HCT116 (cell line): Measurements from ENCODE around the gene LCN1. TPM values are rescaled to one million over a fixed set of nuclear protein-coding genes. Genes with fewer than 3 reads are reported as not detected.

Experiments
- ATAC-seq: fragments of 200-7000 bp; cut with Tn5 transposase; 2 replicates; pipeline ENCODE4 v1.9.1; 2020; ENCODE audit warnings: mild to moderate bottlenecking, moderate library complexity
- BruUV-seq: library from RNA; stranded (reverse); fragments of 400-500 nt; replicated peaks from 2 replicates; lab custom pipeline; 2021; lab: Mats Ljungman, UMichigan
- CTCF ChIA-PET: fragments of 300-600 bp; sonication (Branson Sonifier 250); formaldehyde crosslinking; loops from one replicate; lab custom pipeline; 2021; ENCODE audit warnings: antibody characterized with exemption; lab: Charles Lee
- POLR2A ChIA-PET: fragments of 300-600, 350-600 bp; sonication (Branson Sonifier 250); formaldehyde crosslinking; loops from one replicate; lab custom pipeline; 2021; ENCODE audit warnings: antibody characterized with exemption; lab: Charles Lee
- RAD21 ChIA-PET, 2 experiments: fragments of 300-600 bp; sonication (Branson Sonifier 250); formaldehyde crosslinking; loops; one replicate each; lab custom pipeline; 2023; ENCODE audit warnings: low total read pairs in 2 of 2; ENCODE audit not compliant: uncharacterized antibody in 2 of 2, unreplicated experiment in 2 of 2, low non-redundant PET in 1 of 2; lab: Charles Lee
- DNase-seq: peaks from one replicate; pipeline ENCODE4 v3.0.0-alpha.2; 2010; ENCODE audit warnings: low read depth, low spot score
- H2AFZ ChIP-seq: fragments of 200-600 bp; shearing (Covaris generic), sonication (generic); 2 replicates; pipeline ENCODE4 v1.6.1; 2017; ENCODE audit warnings: low read depth, mixed run types, mixed read lengths, antibody characterized with exemption, low read length; ENCODE audit not compliant: poor library complexity, severe bottlenecking
- H3K27ac ChIP-seq: 2 replicates; pipeline ENCODE4 v1.5.1; 2012; ENCODE audit warnings: low read depth, low read length
- H3K27me3 ChIP-seq: fragments of 200-600 bp; sonication (generic); 2 replicates; pipeline ENCODE4 v1.6.1; 2016; ENCODE audit warnings: mixed run types, low read length, mixed read lengths; ENCODE audit not compliant: insufficient read depth
- H3K36me3 ChIP-seq, 2 experiments: fragments of 200-500 bp in 1 of 2; fragments of 200-600 bp in 1 of 2; sonication (Bioruptor generic) in 1 of 2; sonication (generic) in 1 of 2; 2 replicates each; pipeline versions ENCODE4 v1.5.1 to v1.6.1; 2014 to 2016; ENCODE audit warnings: low read length in 2 of 2, inconsistent platforms in 1 of 2, mixed read lengths in 1 of 2, mixed run types in 1 of 2; ENCODE audit not compliant: insufficient read depth in 2 of 2, control insufficient read depth in 1 of 2
- H3K4me1 ChIP-seq, 2 experiments: fragments of 200-600 bp in 1 of 2; sonication (generic) in 1 of 2; 2 replicates each; pipeline versions ENCODE4 v1.5.1 to v1.6.1; 2012 to 2017; ENCODE audit warnings: low read length in 2 of 2, inconsistent platforms in 1 of 2, mild to moderate bottlenecking in 1 of 2, mixed read lengths in 1 of 2, mixed run types in 1 of 2, moderate library complexity in 1 of 2; ENCODE audit not compliant: insufficient read depth in 2 of 2, control insufficient read depth in 1 of 2
- H3K4me2 ChIP-seq: fragments of 200-600 bp; sonication (generic); 2 replicates; pipeline ENCODE4 v1.6.1; 2017; ENCODE audit warnings: mixed run types, low read length, mixed read lengths
- H3K4me3 ChIP-seq, 2 experiments: fragments of 200-600 bp in 1 of 2; sonication (generic) in 1 of 2; replicated peaks in 1 of 2; 2 replicates each; pipeline ENCODE4 v1.5.1; 2011 to 2016; ENCODE audit warnings: low read length in 2 of 2, control low read depth in 1 of 2, low read depth in 1 of 2, mild to moderate bottlenecking in 1 of 2, mixed read lengths in 1 of 2, mixed run types in 1 of 2
- H3K79me2 ChIP-seq: fragments of 200-600 bp; sonication (generic); 2 replicates; pipeline ENCODE4 v1.6.1; 2017; ENCODE audit warnings: mild to moderate bottlenecking, mixed run types, low read length, moderate library complexity, mixed read lengths; ENCODE audit not compliant: insufficient read depth
- H3K9ac ChIP-seq: fragments of 200-600 bp; sonication (generic); 2 replicates; pipeline ENCODE4 v1.6.1; 2016; ENCODE audit warnings: low read length, mixed read lengths
- H3K9me2 ChIP-seq: fragments of 200-600 bp; sonication (generic), shearing (Covaris generic); 2 replicates; pipeline ENCODE4 v1.6.1; 2017; ENCODE audit warnings: mixed run types, mild to moderate bottlenecking, moderate library complexity; ENCODE audit not compliant: insufficient read depth
- H3K9me3 ChIP-seq, 2 experiments: fragments of 200-500 bp in 1 of 2; fragments of 200-600 bp in 1 of 2; sonication (Bioruptor generic) in 1 of 2; sonication (generic) in 1 of 2; 2 replicates each; pipeline ENCODE4 v1.6.1; 2014 to 2017; ENCODE audit warnings: low read length in 2 of 2, mixed read lengths in 2 of 2, inconsistent platforms in 1 of 2, low read depth in 1 of 2, mild to moderate bottlenecking in 1 of 2, mixed run types in 1 of 2, moderate library complexity in 1 of 2; ENCODE audit not compliant: control insufficient read depth in 1 of 2, insufficient read depth in 1 of 2
- H4K20me1 ChIP-seq: fragments of 200-600 bp; sonication (generic), shearing (Covaris generic); 2 replicates; pipeline ENCODE4 v1.6.1; 2017; ENCODE audit warnings: mixed run types, mild to moderate bottlenecking, moderate library complexity; ENCODE audit not compliant: insufficient read depth
- CBX3 ChIP-seq: IDR thresholded peaks from 2 replicates; pipeline ENCODE4 v1.6.1; 2012; ENCODE audit warnings: low read depth
- CEBPB ChIP-seq: IDR thresholded peaks from 2 replicates; pipeline ENCODE4 v1.6.1; 2012; ENCODE audit warnings: low read depth
- CTCF ChIP-seq, 3 experiments: fragments of 200-600 bp in 1 of 3; sonication (generic) in 1 of 3; IDR thresholded peaks in 2 of 3; conservative IDR thresholded peaks in 1 of 3; 2 replicates each; pipeline ENCODE4 v1.5.1; 2012 to 2017; ENCODE audit warnings: low read depth in 2 of 3, low read length in 2 of 3, antibody characterized with exemption in 1 of 3, borderline replicate concordance in 1 of 3, control low read depth in 1 of 3, mild to moderate bottlenecking in 1 of 3, mixed read lengths in 1 of 3, mixed run types in 1 of 3, moderate library complexity in 1 of 3; ENCODE audit not compliant: insufficient read depth in 1 of 3
- EGR1 ChIP-seq: IDR thresholded peaks from 2 replicates; pipeline ENCODE4 v1.6.1; 2012; ENCODE audit warnings: low read depth
- ELF1 ChIP-seq: IDR thresholded peaks from 2 replicates; pipeline ENCODE4 v1.6.1; 2012; ENCODE audit warnings: low read depth, borderline replicate concordance
- EZH2 ChIP-seq: fragments of 200-600 bp; sonication (generic); IDR thresholded peaks from 2 replicates; pipeline ENCODE4 v1.6.1; 2017; ENCODE audit warnings: antibody characterized with exemption, mixed run types
- FOSL1 ChIP-seq: IDR thresholded peaks from 2 replicates; pipeline ENCODE4 v1.6.1; 2012; ENCODE audit warnings: low read depth
- JUND ChIP-seq: IDR thresholded peaks from 2 replicates; pipeline ENCODE4 v1.6.1; 2012
- POLR2A ChIP-seq: IDR thresholded peaks from 2 replicates; pipeline ENCODE4 v1.7.0; 2011; ENCODE audit warnings: borderline replicate concordance; ENCODE audit not compliant: insufficient read depth, insufficient read length; ENCODE audit errors: extremely low read depth
- POLR2AphosphoS5 ChIP-seq: IDR thresholded peaks from 2 replicates; pipeline ENCODE4 v1.6.1; 2011; ENCODE audit warnings: mild to moderate bottlenecking, low read depth, low read length, moderate library complexity
- REST ChIP-seq: IDR thresholded peaks from 2 replicates; pipeline ENCODE4 v1.6.1; 2012; ENCODE audit warnings: low read depth
- SIN3A ChIP-seq: IDR thresholded peaks from 2 replicates; pipeline ENCODE4 v1.6.1; 2012; ENCODE audit warnings: low read depth
- SRF ChIP-seq: IDR thresholded peaks from 2 replicates; pipeline ENCODE4 v1.6.1; 2012; ENCODE audit warnings: low read depth
- TCF7L2 ChIP-seq: IDR thresholded peaks from 2 replicates; pipeline ENCODE4 v1.7.0; 2011; ENCODE audit warnings: borderline replicate concordance, inconsistent platforms; ENCODE audit not compliant: insufficient read depth, insufficient read length; ENCODE audit errors: extremely low read depth
- YY1 ChIP-seq: IDR thresholded peaks from 2 replicates; pipeline ENCODE4 v1.6.1; 2011; ENCODE audit warnings: low read length, low read depth, moderate library complexity, mild to moderate bottlenecking; ENCODE audit not compliant: insufficient replicate concordance; ENCODE audit errors: extremely low read depth
- ZBTB33 ChIP-seq: IDR thresholded peaks from 2 replicates; pipeline ENCODE4 v1.6.1; 2011; ENCODE audit warnings: mild to moderate bottlenecking, low read length, moderate library complexity; ENCODE audit not compliant: insufficient replicate concordance; ENCODE audit errors: extremely low read depth
- ZFX ChIP-seq: fragments of 450-650 bp; IDR thresholded peaks from 2 replicates; pipeline ENCODE4 v1.6.1; 2017
- ZNF274 ChIP-seq: fragments of 200-500 bp; sonication (Bioruptor generic); IDR thresholded peaks from 2 replicates; pipeline ENCODE4 v1.6.1; 2014; ENCODE audit warnings: mild to moderate bottlenecking, low read depth, low read length, inconsistent platforms
- intact Hi-C: fragments of 100-400 bp; cut with micrococcal nuclease; formaldehyde crosslinking; loops from 2 replicates; pipeline ENCODE4 v1.10.0; 2022
- total RNA-seq: library from RNA; stranded (reverse); gene quantifications from one replicate; pipeline ENCODE4 v1.2.1, GENCODE V29; 2021; ENCODE audit not compliant: unreplicated experiment
- TF ChIP-seq, protein P1 (sequence below): IDR thresholded peaks from 2 replicates; pipeline ENCODE4 v1.6.1; 2012

LCN1 gene
- total RNA-seq, 1 experiment from 2014 or later = not detected

DNA sequence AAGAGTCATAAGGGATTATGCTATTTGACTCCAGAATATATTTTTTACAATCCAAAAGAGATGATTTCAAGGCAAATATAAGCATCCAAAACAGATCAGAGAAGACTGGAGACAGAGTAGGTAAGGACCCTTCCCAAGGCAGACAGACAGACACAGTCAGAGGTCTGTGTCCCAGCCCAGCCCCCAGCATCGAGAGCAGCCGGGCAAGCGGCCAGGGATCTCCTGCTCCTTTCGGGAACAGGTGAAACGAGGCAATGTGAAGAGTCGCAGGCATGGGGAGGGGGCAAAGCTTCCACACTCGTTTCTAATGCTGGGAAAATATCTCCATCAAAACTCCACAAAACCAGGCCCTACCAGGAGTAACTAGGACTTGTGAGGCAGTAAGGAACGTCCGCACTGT is 46.1 kb downstream of the LCN1 start:
- H3K9ac ChIP-seq = no peak overlapping the region
- H3K4me2 ChIP-seq = no peak overlapping the region
- H3K4me3 ChIP-seq = no peak overlapping the region
- no peak overlapping the region for H2AFZ ChIP-seq
- TF ChIP-seq POLR2A (no peak), ZBTB33 (no peak), CTCF (IDR thresholded peaks at IDR 0.05 in 2 of 3, conservative IDR thresholded peaks at IDR 0.05 in 1 of 3; ENCODE audit: borderline replicate concordance in 1 of 3, insufficient read depth in 1 of 3, low read depth in 2 of 3, low read length in 2 of 3) (no peak), EZH2 (no peak), REST (no peak), ZFX (no peak), FOSL1 (no peak), YY1 (no peak), SRF (no peak), JUND (no peak), ELF1 (no peak), SIN3A (no peak), CBX3 (no peak), ZNF274 (no peak), CEBPB (no peak), EGR1 (no peak), TCF7L2 (no peak), POLR2AphosphoS5 (no peak)
- TF ChIP-seq, protein P1, sequence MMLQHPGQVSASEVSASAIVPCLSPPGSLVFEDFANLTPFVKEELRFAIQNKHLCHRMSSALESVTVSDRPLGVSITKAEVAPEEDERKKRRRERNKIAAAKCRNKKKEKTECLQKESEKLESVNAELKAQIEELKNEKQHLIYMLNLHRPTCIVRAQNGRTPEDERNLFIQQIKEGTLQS = no peak
- peaks cover 28% of the 10 kb centered on the region for H3K27me3 ChIP-seq
- no peaks in the 10 kb centered on the region for H3K79me2 ChIP-seq
- RAD21 ChIA-PET = no interaction called here
- ATAC-seq = no peak
- H3K4me1 ChIP-seq = no peaks in the 10 kb centered on the region
- H3K36me3 ChIP-seq = no peaks in the 10 kb centered on the region
- no peak overlapping the region for H3K27ac ChIP-seq
- H4K20me1 ChIP-seq = no peaks in the 10 kb centered on the region
- intact Hi-C loops = no loop called here
- POLR2A ChIA-PET = no interaction called here
- CTCF ChIA-PET = no interaction called here
- DNase-seq = no peak
- H3K9me2 ChIP-seq = no peaks in the 10 kb centered on the region
- no TSS peak for BruUV-seq
- H3K9me3 ChIP-seq = peaks cover 7% of the 10 kb centered on the region in 2 experiments; a peak in 2 of 4 replicates
